ENCODE measurements around the gene UNC119. TPM values are rescaled to one million over a fixed set of nuclear protein-coding genes. Genes with fewer than 3 reads are reported as not detected.

The UNC119 gene
- total RNA-seq, 2 experiments from 2014 or later = 35.9 to 48.7 TPM

DNA sequence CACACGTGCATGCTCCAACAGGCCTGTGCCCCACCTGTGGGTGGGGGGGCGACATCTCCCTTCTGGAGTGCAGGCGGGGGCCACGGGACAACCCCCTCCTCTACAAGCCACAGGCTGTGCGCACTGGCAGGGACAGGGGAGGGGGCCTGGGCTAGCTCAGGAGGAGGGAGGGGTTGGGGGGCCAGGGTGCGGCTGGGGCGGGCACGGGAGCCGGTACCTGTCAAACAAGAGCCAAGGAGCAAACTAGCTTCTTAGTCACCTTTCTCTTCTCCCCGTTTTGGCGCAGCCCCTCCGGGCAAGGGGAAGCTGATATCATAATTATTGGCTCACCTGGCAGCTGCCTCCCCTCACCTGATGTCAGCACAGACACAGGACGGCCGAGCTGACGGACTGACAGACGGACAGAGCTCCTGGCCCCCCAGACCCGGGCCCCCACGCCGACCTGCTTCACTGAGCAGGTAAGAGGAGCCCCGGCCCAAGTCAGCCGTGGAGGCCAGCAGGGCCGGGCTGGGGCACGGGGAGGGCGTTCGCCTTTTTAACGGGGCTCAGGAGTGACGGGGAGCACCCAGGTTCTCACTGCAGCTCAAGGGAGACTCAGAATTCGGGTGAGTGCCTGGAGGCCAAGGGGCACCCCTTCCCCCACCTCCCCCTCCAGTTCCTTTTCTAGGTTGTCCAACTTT lies 46.3 kb downstream of the UNC119 start, which contains the start of gene FOXN1:
Gene FOXN1 (plus strand): TSS at position 363 of the 680 bp plus-strand sequence. CDS start 17,622 bp downstream, outside the sequence.
- peaks cover 13% of the 10 kb centered on the region for H3K27me3 Mint-ChIP-seq
- H3K4me1 Mint-ChIP-seq = no peaks in the 10 kb centered on the region
- DNase-seq (no peak), ATAC-seq (no peak)
- H3K27ac Mint-ChIP-seq = no peak within 1 kb of the TSS
- no peak within 1 kb of the TSS for H3K4me3 Mint-ChIP-seq
- ChIA-PET POLR2A (no interaction called here), CTCF (no interaction called here)
- intact Hi-C loops (cut with DNase I, micrococcal nuclease) = no loop called here
- H3K36me3 Mint-ChIP-seq (ENCODE audit: low read depth) = no peaks in the 10 kb centered on the region
- no peaks in the 10 kb centered on the region for H3K9me3 Mint-ChIP-seq (ENCODE audit: low read depth)

GRCh38 chr17:28503420-28503819 lies 49.0 kb downstream of the UNC119 start:
- DNase-seq = no peak
- Mint-ChIP-seq H3K4me1 (no peaks in the 10 kb centered on the region), H3K27ac (no peak overlapping the region), H3K27me3 (peaks cover 6% of the 10 kb centered on the region), H3K4me3 (no peak overlapping the region), H3K9me3 (ENCODE audit: low read depth) (no peaks in the 10 kb centered on the region), H3K36me3 (ENCODE audit: low read depth) (no peaks in the 10 kb centered on the region)
- ATAC-seq = no peak
- ChIA-PET CTCF (interaction anchor here (0.6 to 1.8 kb wide), 10 partner anchors 8 to 564 kb away, joined by 3 to 5 read pairs (median 4); no protein-coding TSS in a partner anchor), POLR2A (no interaction called here)
- intact Hi-C loops (cut with DNase I, micrococcal nuclease) = no loop called here

DNA sequence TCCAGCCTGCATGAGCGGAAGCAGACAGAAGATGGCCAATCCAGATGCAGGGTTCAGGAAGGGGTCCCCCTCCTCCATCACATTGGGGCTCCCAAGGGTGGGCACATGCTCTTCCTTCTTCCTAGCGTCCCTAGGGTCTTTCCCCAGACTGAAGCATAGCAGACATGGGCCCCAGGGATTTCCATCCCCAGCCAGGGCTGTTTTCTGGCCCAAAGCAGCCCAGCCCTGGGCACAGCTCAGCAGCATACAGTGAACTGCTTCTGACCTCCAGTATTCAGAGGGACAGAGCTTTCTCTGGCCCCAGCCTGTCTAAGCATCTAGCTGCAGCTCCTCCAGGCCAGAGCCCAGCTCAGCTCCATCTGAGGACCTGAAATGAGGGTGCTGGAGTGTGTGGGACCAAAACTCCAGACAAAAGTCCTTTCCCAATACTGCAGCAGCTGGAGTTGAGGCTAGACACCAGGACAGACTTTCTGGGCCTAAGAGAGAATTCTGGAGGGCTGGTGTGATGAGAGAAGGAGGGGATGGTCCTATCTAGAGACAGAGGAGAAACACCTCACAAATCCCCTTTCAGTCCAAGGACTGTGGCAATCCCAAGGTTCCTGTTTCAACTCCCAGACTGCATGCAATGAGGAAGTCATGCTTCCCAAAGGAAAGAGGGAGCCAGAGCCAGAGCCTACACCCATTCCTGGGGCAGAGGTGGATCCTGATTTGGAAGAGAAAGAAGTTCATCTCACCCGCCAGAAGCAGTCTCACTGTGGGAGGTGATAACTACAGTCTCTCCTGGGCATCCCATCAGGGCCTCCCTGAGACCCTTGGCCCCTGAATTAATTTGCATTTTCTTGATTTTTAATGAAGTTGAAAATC lies 50.8 kb downstream of the UNC119 start:
- ChIA-PET CTCF (interaction anchor here (0.8 to 1.6 kb wide), 4 partner anchors 18 to 111 kb away, joined by 3 read pairs; no protein-coding TSS in a partner anchor), POLR2A (no interaction called here)
- DNase-seq (no peak), ATAC-seq (no peak)
- no peak overlapping the region for H3K27ac Mint-ChIP-seq
- no peak overlapping the region for H3K4me3 Mint-ChIP-seq
- H3K27me3 Mint-ChIP-seq = no peaks in the 10 kb centered on the region
- no peaks in the 10 kb centered on the region for H3K9me3 Mint-ChIP-seq (ENCODE audit: low read depth)
- no peaks in the 10 kb centered on the region for H3K4me1 Mint-ChIP-seq
- intact Hi-C loops (cut with DNase I, micrococcal nuclease) = no loop called here
- H3K36me3 Mint-ChIP-seq (ENCODE audit: low read depth) = no peaks in the 10 kb centered on the region

DNA sequence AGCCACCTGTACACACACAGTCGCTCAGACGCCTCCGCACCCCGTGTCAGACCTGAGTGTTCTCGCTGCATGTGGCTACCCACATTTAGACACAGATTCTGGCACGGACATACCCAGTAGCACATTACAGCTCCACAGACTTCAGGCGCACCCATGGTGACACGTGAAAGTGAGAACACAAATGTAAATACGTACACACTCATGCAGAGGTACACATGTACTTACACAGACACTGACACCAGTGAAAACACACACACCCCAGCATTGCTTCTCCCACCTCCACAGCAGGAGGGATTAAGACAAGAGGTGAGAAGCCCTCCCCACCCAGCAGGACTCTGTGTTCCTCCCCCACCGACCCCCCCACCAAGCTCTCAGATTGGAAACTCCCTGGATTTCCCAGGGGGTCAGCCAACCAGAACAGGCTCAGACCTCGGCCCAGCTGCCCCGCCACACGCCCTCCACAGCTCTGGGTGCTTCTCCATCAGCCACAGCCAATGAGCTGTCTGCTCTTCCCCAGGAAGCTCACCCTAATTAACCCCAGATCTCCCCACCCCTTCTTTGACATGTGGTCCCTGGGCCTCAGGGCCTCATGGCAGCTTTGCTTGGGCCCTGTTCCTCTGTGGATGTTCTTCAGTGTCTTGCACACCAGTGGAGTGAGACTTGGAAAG lies 51.6 kb downstream of the UNC119 start:
- Mint-ChIP-seq H3K27me3 (no peaks in the 10 kb centered on the region), H3K36me3 (ENCODE audit: low read depth) (no peaks in the 10 kb centered on the region), H3K9me3 (ENCODE audit: low read depth) (no peaks in the 10 kb centered on the region), H3K4me1 (no peaks in the 10 kb centered on the region), H3K27ac (no peak overlapping the region), H3K4me3 (no peak overlapping the region)
- CTCF ChIA-PET = no interaction called here
- ATAC-seq = no peak
- POLR2A ChIA-PET = no interaction called here
- intact Hi-C loops (cut with DNase I, micrococcal nuclease) = no loop called here
- no peak for DNase-seq

GRCh38 chr17:28499684-28500357 lies 52.6 kb downstream of the UNC119 start:
- DNase-seq (no peak), ATAC-seq (no peak)
- no peaks in the 10 kb centered on the region for H3K27me3 Mint-ChIP-seq
- no peaks in the 10 kb centered on the region for H3K9me3 Mint-ChIP-seq (ENCODE audit: low read depth)
- no peak overlapping the region for H3K27ac Mint-ChIP-seq
- H3K36me3 Mint-ChIP-seq (ENCODE audit: low read depth) = no peaks in the 10 kb centered on the region
- ChIA-PET CTCF (interaction anchor here (0.9 to 1.5 kb wide), 3 partner anchors 20 to 83 kb away, joined by 3 to 5 read pairs (median 3); no protein-coding TSS in a partner anchor), POLR2A (no interaction called here)
- intact Hi-C loops (cut with DNase I, micrococcal nuclease) = no loop called here
- no peak overlapping the region for H3K4me3 Mint-ChIP-seq
- H3K4me1 Mint-ChIP-seq = no peaks in the 10 kb centered on the region

GRCh38 chr17:28499364-28499664 lies 53.1 kb downstream of the UNC119 start:
- no peaks in the 10 kb centered on the region for H3K36me3 Mint-ChIP-seq (ENCODE audit: low read depth)
- H3K4me1 Mint-ChIP-seq = no peaks in the 10 kb centered on the region
- H3K27me3 Mint-ChIP-seq = no peaks in the 10 kb centered on the region
- H3K4me3 Mint-ChIP-seq = no peak overlapping the region
- no peak for DNase-seq
- H3K27ac Mint-ChIP-seq = no peak overlapping the region
- ChIA-PET CTCF (interaction anchor here (0.9 to 1.5 kb wide), 3 partner anchors 19 to 83 kb away, joined by 3 to 5 read pairs (median 3); no protein-coding TSS in a partner anchor), POLR2A (no interaction called here)
- no peaks in the 10 kb centered on the region for H3K9me3 Mint-ChIP-seq (ENCODE audit: low read depth)
- intact Hi-C loops (cut with DNase I, micrococcal nuclease) = no loop called here
- ATAC-seq = no peak

- intact Hi-C loops (cut with DNase I, micrococcal nuclease) = no loop called here
- Mint-ChIP-seq H3K27ac (no peak overlapping the region), H3K36me3 (ENCODE audit: low read depth) (no peaks in the 10 kb centered on the region), H3K4me3 (no peak overlapping the region), H3K27me3 (no peaks in the 10 kb centered on the region), H3K4me1 (no peaks in the 10 kb centered on the region), H3K9me3 (ENCODE audit: low read depth) (no peaks in the 10 kb centered on the region)
- CTCF ChIA-PET = interaction anchor here (0.6 to 1.5 kb wide), 3 partner anchors 19 to 467 kb away, joined by 3 to 5 read pairs (median 3); no protein-coding TSS in a partner anchor
- no peak for ATAC-seq
- DNase-seq = no peak
- POLR2A ChIA-PET = no interaction called here
Observed at GRCh38 chr17:28498652-28499363, 53.6 kb downstream of the UNC119 start.

DNA sequence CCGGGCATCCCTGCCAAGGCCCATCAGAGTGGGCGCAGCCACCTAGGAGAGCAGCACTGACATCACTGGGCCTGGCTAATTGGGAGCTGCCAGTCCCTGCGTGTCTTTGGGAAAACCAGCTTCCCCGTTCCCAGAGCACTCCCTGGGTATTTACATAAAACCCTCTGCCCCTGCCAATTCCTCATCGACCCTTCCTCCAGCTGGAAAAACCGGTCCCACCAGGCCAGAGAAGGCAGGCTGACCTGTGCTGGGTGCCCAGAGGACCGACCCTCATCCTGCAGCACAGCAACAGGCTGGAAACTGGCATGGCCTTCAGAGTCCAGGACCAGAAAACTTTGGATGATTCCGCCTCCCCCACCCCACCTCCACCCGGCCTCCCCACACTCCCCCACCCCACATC lies 54.5 kb downstream of the UNC119 start:
- ChIA-PET POLR2A (interaction anchor here (0.7 kb wide), 1 partner anchor 64 kb away, joined by 3 read pairs; no protein-coding TSS in a partner anchor), CTCF (interaction anchor here (0.6 to 1.8 kb wide), 3 partner anchors 15 to 90 kb away, joined by 3 to 5 read pairs (median 3); no protein-coding TSS in a partner anchor)
- Mint-ChIP-seq H3K4me1 (no peaks in the 10 kb centered on the region), H3K9me3 (ENCODE audit: low read depth) (no peaks in the 10 kb centered on the region), H3K4me3 (no peak overlapping the region), H3K36me3 (ENCODE audit: low read depth) (no peaks in the 10 kb centered on the region), H3K27ac (no peak overlapping the region), H3K27me3 (peaks cover 2% of the 10 kb centered on the region)
- DNase-seq (no peak), ATAC-seq (no peak)
- intact Hi-C loops (cut with DNase I, micrococcal nuclease) = no loop called here

Other genes with a start within 250 kb of the UNC119 start
- 10 to 100 TPM; 31.0 to 49.3 TPM for gene TMEM97, start 233.4 kb downstream of the UNC119 start, total RNA-seq
- gene IFT20, start 217.2 kb downstream of the UNC119 start, total RNA-seq = 10 to 100 TPM; 12.9 to 17.3 TPM
- gene TNFAIP1, start 216.9 kb downstream of the UNC119 start, total RNA-seq = 10 to 100 TPM; 25.5 to 26.1 TPM
- 10 to 100 TPM; 84.9 to 98.4 TPM for gene POLDIP2, start 195.1 kb downstream of the UNC119 start, total RNA-seq
- gene SEBOX, start 187.4 kb downstream of the UNC119 start, total RNA-seq = not detected
- under 1 TPM in 1 of 2 experiments, not detected in 1; 0.21 TPM for gene VTN, start 182.3 kb downstream of the UNC119 start, total RNA-seq
- gene SARM1, start 180.9 kb downstream of the UNC119 start, total RNA-seq = 10 to 100 TPM; 18.1 to 21.9 TPM
- gene SLC46A1, start 146.4 kb downstream of the UNC119 start, total RNA-seq = 1 to 10 TPM; 3.0 to 4.0 TPM
- gene SLC13A2, start 79.0 kb downstream of the UNC119 start, total RNA-seq = not detected
- not detected for gene FOXN1, start 46.3 kb downstream of the UNC119 start, total RNA-seq
- gene PIGS, start 18.9 kb upstream of the UNC119 start, total RNA-seq = 10 to 100 TPM; 38.7 to 41.4 TPM
- gene ALDOC, start 24.3 kb upstream of the UNC119 start, total RNA-seq = 100 to 1,000 TPM; 131 to 133 TPM
- gene SPAG5, start 46.4 kb upstream of the UNC119 start, total RNA-seq = 100 to 1,000 TPM; 142 to 165 TPM
- gene RSKR, start 61.6 kb upstream of the UNC119 start, total RNA-seq = 10 to 100 TPM; 17.6 to 21.4 TPM
- gene BLTP2, start 92.5 kb upstream of the UNC119 start, total RNA-seq = 100 to 1,000 TPM; 138 to 152 TPM
- 10 to 100 TPM; 36.6 to 37.2 TPM for gene SDF2, start 109.3 kb upstream of the UNC119 start, total RNA-seq
- gene SUPT6H, start 109.6 kb upstream of the UNC119 start, total RNA-seq = 10 to 100 TPM; 80.6 to 85.8 TPM
- gene PROCA1, start 159.3 kb upstream of the UNC119 start, total RNA-seq = 1 to 10 TPM; 4.0 to 4.5 TPM
- gene RAB34, start 165.2 kb upstream of the UNC119 start, total RNA-seq = 10 to 100 TPM; 13.6 to 17.4 TPM
- 1,000 to 10,000 TPM; 2,164 to 2,505 TPM for gene RPL23A, start 167.4 kb upstream of the UNC119 start, total RNA-seq
- gene TLCD1, start 173.6 kb upstream of the UNC119 start, total RNA-seq = 1 to 10 TPM; 8.5 to 8.7 TPM
- 1 to 10 TPM; 3.8 to 4.0 TPM for gene NEK8, start 176.2 kb upstream of the UNC119 start, total RNA-seq
- 100 to 1,000 TPM in 1 of 2 experiments, 10 to 100 TPM in 1; 96.5 to 117 TPM for gene TRAF4, start 191.4 kb upstream of the UNC119 start, total RNA-seq

Data from activated CD4-positive, alpha-beta T cell treated with anti-CD3 and anti-CD28 coated beads for 36 hours (primary cell).